Psoas muscle (tissue), 8 donors: ENCODE measurements around the gene KCTD14. TPM values are rescaled to one million over a fixed set of nuclear protein-coding genes. Genes with fewer than 3 reads are reported as not detected.

ENCODE experiments used
- ATAC-seq, 4 donors: fragments of 200-7000 bp; cut with Tn5 transposase; one replicate each; pipeline ENCODE4 v1.9.1; 2020; ENCODE audit warnings: moderate library complexity in 3 of 4, mild to moderate bottlenecking in 2 of 4
- DNase-seq, 2 donors: peaks; one replicate each; pipeline ENCODE4 v3.0.0-alpha.2; 2020
- H3K27ac ChIP-seq: fragments of 200-600 bp; one replicate; pipeline ENCODE4 v1.8.0; 2022
- H3K27me3 ChIP-seq, 3 donors: fragments of 200-600 bp in 1 of 3; one replicate each; pipeline versions ENCODE4 v1.6.1 to v1.8.0; 2013 to 2022; ENCODE audit warnings: low read length in 2 of 3, mild to moderate bottlenecking in 2 of 3, moderate library complexity in 1 of 3; ENCODE audit not compliant: insufficient read depth in 3 of 3
- H3K36me3 ChIP-seq, 2 donors: fragments of 200-600 bp in 1 of 2; one replicate each; pipeline versions ENCODE4 v1.6.1 to v1.8.0; 2013 to 2022; ENCODE audit warnings: low read depth in 1 of 2, mild to moderate bottlenecking in 1 of 2, moderate library complexity in 1 of 2; ENCODE audit not compliant: insufficient read depth in 1 of 2
- H3K4me1 ChIP-seq: fragments of 200-600 bp; one replicate; pipeline ENCODE4 v1.8.0; 2022
- H3K4me3 ChIP-seq: fragments of 200-600 bp; one replicate; pipeline ENCODE4 v1.8.0; 2022; ENCODE audit warnings: mild to moderate bottlenecking
- H3K9me3 ChIP-seq: fragments of 200-600 bp; one replicate; pipeline ENCODE4 v1.8.0; 2022
- CTCF ChIP-seq: fragments of 200-600 bp; IDR thresholded peaks from one replicate; pipeline ENCODE4 v1.8.0; 2022; ENCODE audit warnings: antibody characterized with exemption
- WGBS, 3 donors: extraction: QIAGEN DNeasy Blood & Tissue Kit; methylation state at CpG; one replicate each; pipeline versions ENCODE4 v1.1.6 to v1.1.7; 2013; 5-methylcytosine and 5-hydroxymethylcytosine counted together
- intact Hi-C, 2 donors: fragments of 100-400 bp; cut with DNase I; formaldehyde crosslinking; loops; one replicate each; pipeline versions ENCODE4 v1.11.0 to v1.14.2; 2022
- polyA plus RNA-seq, 3 donors: library from polyadenylated mRNA; stranded (reverse); fragments of 200-250 nt; gene quantifications; one replicate each; pipeline ENCODE4 v1.2.3, GENCODE V29; 2013
- total RNA-seq, 4 donors: library from RNA; stranded (reverse); fragmentation: NEBNext Ultra II Directional in 2 of 4; extraction: Animal tissue kit (Norgen Biotek cat#: 25700) in 2 of 4; gene quantifications; one replicate each; pipeline versions ENCODE4 v1.2.1 to v1.2.4, GENCODE V29; 2021 to 2023
- donor health status: healthy with polysubstance abuse.
- donor health status: DM: no; HTN: no; CAD: no; lungs with moderate emphysema.
- donor health status: Bipolar disorder and iron deficiency.
- donor health status: healthy.
- donor health status: DM: yes; HTN: yes; CAD: no.
- donor health status: DM: no; HTN: no; CAD: no.
- donor health status: DM: no; HTN: no; CAD: no.
- donor health status: DM: yes; HTN: yes; CAD: no.

KCTD14 gene
- total and polyA plus RNA-seq, 7 donors, result 0.12 to 0.32 (median 0.18) TPM; not detected in 2

GRCh38 chr11:78037056-78037455 is 14.0 kb upstream of the KCTD14 start:
- no peak for DNase-seq
- Histone ChIP-seq H3K27me3 (no peaks in the 10 kb centered on the region), H3K27ac (no peak overlapping the region), H3K36me3 (no peaks in the 10 kb centered on the region), H3K4me3 (no peak overlapping the region), H3K4me1 (no peaks in the 10 kb centered on the region), H3K9me3 (no peaks in the 10 kb centered on the region)
- ATAC-seq, result no peak
- WGBS, 3 donors, result 51 to 61% (median 56%) methylated on average over 3 of the region's 3 CpGs
- intact Hi-C loops, result no loop called here
- TF ChIP-seq CTCF, result no peak

DNA sequence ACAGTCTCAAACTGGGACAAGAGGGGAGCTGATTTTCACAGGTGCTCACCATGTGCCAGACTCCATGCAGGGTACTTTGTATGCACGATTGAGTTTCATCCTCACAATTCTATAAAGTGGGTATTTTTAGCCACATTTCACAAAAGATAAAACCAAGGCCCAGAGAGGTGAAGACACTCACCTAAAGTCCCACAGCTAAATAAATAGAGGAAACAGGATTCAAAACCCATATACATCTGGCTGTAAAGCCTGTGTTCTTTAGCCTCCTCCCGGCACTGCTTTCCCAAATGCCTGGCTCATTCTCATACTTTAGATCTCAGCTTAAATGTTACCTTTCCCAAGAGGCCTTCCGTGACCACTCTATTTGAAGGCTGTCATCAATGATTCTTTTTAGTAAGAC is 13.2 kb upstream of the KCTD14 start:
- no peaks in the 10 kb centered on the region for H3K9me3 ChIP-seq
- intact Hi-C loops, result no loop called here
- no peak for TF ChIP-seq CTCF
- no peak overlapping the region for H3K27ac ChIP-seq
- DNase-seq, result no peak
- no peaks in the 10 kb centered on the region for H3K4me1 ChIP-seq
- no peak overlapping the region for H3K4me3 ChIP-seq
- no peaks in the 10 kb centered on the region for H3K27me3 ChIP-seq
- ATAC-seq, result no peak
- WGBS, 3 donors, result 84 to 94% (median 91%) methylated on average over 3 of the region's 3 CpGs
- no peaks in the 10 kb centered on the region for H3K36me3 ChIP-seq

- Histone ChIP-seq H3K4me1 (peaks cover 6% of the 10 kb centered on the region), H3K27me3 (no peaks in the 10 kb centered on the region), H3K4me3 (no peak overlapping the region), H3K27ac (no peak overlapping the region), H3K36me3 (no peaks in the 10 kb centered on the region), H3K9me3 (no peaks in the 10 kb centered on the region)
- ATAC-seq (no peak), DNase-seq (no peak)
- WGBS, 3 donors, result 66 to 84% (median 76%) methylated on average over 10 of the region's 10 CpGs
- TF ChIP-seq CTCF, result no peak
- intact Hi-C loops, result no loop called here
These were observed 11.5 kb upstream of the KCTD14 start for GRCh38 chr11:78034623-78035022.

DNA sequence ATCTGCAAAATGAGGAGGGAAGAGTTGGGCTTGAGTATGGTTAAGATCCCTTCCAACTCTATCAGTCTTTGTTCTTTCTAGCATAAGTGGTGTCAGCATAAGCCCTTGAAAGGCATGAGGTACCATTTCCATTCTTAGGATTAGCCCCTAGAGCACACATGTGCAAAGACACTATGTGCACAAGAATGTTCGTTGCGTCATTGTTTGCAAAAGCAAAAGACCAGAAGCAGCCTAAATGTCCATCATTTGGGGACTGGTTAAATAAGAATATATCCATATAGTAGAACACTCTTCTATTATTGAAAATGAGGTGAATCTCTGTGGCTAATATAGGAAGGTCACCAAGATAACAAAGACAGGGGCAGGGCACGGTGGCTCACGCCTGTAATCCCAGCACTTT is 10.0 kb upstream of the KCTD14 start:
- Histone ChIP-seq H3K4me3 (no peak overlapping the region), H3K27me3 (no peaks in the 10 kb centered on the region), H3K9me3 (no peaks in the 10 kb centered on the region), H3K4me1 (peaks cover 6% of the 10 kb centered on the region), H3K36me3 (no peaks in the 10 kb centered on the region), H3K27ac (no peak overlapping the region)
- no peak for ATAC-seq
- intact Hi-C loops, result no loop called here
- no peak for DNase-seq
- WGBS, 3 donors, result 50 to 83% (median 73%) methylated on average over 4 of the region's 4 CpGs
- no peak for TF ChIP-seq CTCF

DNA sequence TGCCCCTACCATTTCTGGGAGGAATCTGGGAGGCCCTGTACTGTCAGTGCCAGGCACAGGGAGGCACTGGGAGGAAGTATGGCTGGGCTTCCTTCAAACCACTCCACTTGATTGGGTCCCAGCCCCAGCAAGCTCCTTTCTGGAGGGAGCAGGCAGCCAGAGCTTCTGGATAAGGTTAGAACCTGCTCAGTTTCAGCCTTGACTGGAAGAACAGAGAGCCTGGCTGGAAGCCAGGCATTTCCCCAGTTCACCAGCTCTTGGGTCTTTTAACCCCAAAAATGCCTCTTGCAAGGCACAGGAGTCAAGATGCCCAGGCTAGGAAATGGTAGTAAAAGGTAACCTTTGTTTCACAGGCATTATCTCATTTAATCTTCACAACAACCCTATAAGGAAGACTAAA is 9.0 kb upstream of the KCTD14 start:
- intact Hi-C loops, result no loop called here
- no peak for ATAC-seq

More for the DNA sequence above, 9.0 kb upstream of the KCTD14 start:
- no peak for DNase-seq
- Histone ChIP-seq H3K27ac (no peak overlapping the region), H3K27me3 (no peaks in the 10 kb centered on the region), H3K36me3 (no peaks in the 10 kb centered on the region), H3K4me3 (no peak overlapping the region), H3K4me1 (peaks cover 6% of the 10 kb centered on the region), H3K9me3 (no peaks in the 10 kb centered on the region)
- no peak for TF ChIP-seq CTCF
